ENCODE data around the gene D2HGDH.
"Not testable (repeated sequence)": the region's sequence is repeated elsewhere in the genome, so short reads cannot be mapped to it uniquely, and the experiment has no call there.

D2HGDH gene

GRCh38 chr2:241748468-241749256, 14.2 kb downstream of the D2HGDH start:
- DNase-seq (ENCODE audit: low read depth): no peak

- no peak for DNase-seq (ENCODE audit: low read depth)
Measured at GRCh38 chr2:241750076-241750840, 15.8 kb downstream of the D2HGDH start.

- no peak for DNase-seq (ENCODE audit: low read depth)
Measured at GRCh38 chr2:241751152-241751551, 16.7 kb downstream of the D2HGDH start.

GRCh38 chr2:241751776-241752175, 17.3 kb downstream of the D2HGDH start:
- no peak for DNase-seq (ENCODE audit: low read depth)

DNA sequence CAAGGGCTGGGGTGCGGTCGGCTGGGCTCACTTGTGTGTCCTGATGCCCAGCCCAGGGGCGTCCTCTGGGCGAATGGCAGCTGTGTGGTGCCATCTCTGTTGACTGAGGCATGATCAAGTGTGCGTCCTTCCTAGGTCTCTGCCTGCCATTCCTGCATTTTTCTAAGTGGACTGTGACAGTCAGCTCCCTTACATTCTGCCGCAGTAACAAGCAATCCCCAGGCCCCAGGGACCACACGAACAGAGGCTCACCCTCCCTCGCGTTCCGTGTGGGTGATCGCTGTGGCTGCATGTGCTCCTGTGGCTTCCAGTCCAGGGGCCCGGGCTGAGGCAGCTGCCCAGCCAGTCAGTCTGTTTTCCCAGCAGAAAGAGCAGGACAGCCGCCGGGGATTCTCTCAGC, 17.8 kb downstream of the D2HGDH start:
- DNase-seq (ENCODE audit: low read depth): no peak

- DNase-seq (ENCODE audit: low read depth): no peak
Measured at GRCh38 chr2:241752689-241753276, 18.4 kb downstream of the D2HGDH start.

- no peak for DNase-seq (ENCODE audit: low read depth)
Measured at GRCh38 chr2:241753493-241753892, 19.1 kb downstream of the D2HGDH start.

DNA sequence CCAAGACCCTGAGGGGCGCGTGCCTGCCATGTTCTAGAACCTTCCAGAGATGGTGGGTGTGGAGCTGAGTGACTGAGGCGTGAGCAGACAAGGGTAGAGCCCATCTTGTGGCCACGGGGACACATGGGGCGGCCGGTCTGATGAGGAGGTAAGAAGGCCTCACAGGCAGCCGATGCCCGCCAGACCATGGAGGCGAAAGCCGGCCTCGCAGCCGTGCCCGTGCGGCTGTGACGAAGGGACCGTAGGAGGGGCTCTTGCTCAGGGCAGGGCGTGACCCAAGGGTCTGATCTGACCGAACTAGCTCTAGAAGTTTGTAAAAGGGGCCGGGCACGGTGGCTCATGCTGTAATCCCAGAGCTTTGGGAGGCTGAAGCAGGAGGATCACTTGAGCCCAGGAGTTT, 19.6 kb downstream of the D2HGDH start:
- DNase-seq (ENCODE audit: low read depth): no peak

DNA sequence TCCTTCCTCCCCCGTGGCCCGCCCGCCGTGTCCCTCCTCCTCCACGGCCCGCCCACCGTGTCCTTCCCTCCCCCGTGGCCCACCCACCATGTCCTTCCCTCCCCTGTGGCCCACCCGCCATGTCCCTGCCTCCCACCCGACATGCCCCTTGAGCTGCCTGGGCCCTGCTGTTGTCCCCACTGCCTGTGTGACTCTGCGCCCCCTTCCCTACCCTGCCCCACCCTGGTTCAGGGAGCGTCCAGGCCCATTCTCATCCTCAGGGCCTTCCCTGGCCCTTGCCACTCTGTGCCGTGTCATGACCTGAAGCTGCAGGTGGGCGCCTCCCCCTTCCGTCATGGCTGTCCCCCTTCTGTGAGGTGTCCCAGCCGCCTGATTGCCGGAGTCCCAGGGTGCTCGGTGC, 20.7 kb downstream of the D2HGDH start:
- DNase-seq (ENCODE audit: low read depth): no peak

DNA sequence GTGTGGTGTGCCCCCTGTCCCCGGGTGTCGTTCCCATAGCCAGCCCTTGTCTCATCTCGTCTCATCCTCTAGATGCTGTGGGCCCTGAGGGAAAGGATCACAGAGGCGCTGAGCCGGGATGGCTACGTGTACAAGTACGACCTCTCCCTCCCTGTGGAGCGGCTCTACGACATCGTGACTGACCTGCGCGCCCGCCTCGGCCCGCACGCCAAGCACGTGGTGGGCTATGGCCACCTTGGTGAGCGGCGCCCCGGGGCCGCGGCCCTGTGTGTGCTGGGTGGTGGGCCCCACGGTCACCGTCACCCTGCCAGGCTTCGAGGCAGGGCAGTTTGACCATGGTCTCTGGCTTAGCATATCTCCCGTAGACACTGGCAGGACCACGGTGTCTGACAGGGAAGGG, 21.3 kb downstream of the D2HGDH start:
- DNase-seq (ENCODE audit: low read depth): no peak

DNA sequence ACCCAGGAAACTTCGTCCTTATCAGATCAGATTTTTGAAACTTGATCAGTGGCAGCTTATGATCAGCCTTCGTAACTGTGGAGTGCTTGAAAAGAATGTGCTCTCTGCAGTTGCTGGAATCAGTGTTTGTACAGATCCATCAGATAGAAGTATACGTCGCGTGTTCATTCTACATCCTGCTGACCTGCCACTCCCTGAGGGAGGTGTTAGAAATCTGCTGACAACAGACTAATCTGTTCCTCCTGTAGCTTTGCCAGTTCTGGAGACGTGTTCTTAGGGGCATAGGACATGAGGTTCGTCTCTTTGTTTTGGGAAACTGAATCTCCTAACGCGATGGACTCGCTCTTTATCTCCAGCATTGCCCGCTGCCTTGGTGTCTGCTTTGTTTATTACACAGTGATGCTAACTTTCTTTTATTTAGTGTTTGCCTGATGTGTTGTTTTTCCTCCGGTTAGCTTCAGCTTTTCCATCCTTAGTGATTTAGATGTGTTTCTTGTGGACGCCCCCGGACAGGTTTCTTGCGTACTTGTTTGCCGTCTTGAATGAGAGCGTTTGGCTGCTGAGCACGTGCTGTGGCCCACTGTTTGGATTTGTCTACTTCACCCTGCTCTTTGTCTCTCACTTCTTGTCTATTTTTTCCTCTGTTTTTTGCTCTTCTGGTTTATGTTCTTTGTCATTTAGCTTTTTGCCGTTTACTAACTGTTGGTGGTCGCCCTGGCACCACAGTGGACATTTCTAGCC, 24.8 kb downstream of the D2HGDH start:
- no peak for DNase-seq (ENCODE audit: low read depth)

DNA sequence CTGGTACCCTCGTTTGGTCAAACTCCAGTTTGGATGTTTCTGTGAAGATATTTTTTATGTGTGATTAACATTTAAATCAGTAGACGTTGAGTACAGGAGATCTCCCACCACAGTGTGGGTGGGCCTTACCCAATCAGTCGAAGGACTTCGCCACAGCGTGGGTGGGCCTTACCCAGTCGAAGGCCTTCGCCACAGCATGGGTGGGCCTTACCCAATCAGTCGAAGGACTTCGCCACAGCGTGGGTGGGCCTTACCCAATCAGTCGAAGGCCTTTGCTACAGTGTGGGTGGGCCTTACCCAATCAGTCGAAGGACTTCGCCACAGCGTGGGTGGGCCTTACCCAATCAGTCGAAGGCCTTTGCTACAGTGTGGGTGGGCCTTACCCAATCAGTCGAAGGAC, 25.5 kb downstream of the D2HGDH start:
- not testable (repeated sequence) for DNase-seq (ENCODE audit: low read depth)

DNA sequence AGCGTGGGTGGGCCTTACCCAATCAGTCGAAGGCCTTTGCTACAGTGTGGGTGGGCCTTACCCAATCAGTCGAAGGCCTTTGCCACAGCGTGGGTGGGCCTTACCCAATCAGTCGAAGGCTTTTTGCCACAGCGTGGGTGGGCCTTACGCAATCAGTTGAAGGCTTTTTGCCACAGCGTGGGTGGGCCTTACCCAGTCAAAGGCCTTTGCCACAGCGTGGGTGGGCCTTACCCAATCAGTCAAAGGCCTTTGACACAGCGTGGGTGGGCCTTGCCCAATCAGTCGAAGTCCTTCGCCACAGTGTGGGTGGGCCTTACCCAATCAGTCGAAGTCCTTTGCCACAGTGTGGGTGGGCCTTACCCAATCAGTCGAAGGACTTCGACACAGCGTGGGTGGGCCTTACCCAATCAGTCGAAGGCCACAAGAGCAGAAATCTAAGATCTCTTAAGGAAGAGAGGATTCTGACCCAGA, 25.9 kb downstream of the D2HGDH start:
- no peak for DNase-seq (ENCODE audit: low read depth)

DNA sequence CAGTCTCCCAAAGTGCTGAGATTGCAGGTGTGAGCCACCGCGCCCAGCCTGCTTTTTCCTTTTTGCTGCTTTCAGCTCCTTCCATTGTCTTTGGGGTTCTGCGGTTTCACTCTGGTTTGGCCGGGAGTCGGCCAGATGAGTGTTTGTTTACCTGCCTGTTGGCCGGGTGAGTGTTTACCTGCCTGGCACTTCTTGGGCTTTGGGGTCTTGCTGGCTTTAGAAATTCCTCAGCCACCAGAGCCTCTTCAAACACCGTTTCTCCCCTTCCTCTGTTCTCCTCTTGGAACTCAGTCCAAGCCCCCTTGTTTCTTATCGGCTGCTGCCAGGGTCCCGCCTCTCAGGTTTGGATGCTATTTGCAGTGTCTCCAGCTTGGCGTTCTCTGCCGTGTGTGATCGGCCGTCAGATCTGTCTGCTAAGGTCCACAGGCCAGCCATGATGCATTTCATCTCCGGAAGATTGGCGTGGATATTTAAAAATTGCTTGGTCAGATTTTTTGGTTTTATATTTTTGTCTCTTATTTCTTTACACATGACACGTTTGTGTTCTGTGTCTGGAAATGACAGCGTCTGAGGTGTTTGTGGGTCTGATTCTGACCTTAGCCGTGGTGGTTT, 28.0 kb downstream of the D2HGDH start:
- DNase-seq (ENCODE audit: low read depth): no peak

DNA sequence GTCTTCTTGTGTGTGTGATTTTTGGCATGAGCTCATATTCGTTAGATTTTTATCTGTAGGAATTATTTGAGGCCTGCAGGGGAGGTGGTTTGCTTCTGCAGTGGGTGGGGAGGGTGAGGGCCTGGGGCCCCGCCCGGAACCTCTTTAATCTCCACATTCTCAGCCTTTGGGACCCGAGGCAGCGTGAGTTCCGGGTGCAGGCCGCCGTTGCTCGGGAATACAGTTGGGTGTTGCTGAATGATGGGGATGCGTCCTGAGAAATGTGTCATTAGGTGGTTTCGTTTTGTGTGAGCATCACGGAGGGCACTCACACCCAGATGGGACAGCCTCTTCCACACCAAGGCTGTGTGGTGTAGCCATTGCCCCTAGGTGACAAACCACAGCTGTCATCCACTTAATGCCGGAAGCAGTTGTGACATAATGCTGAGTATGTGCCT, 28.5 kb downstream of the D2HGDH start:
- DNase-seq (ENCODE audit: low read depth): no peak

GRCh38 chr2:241763551-241764274, 29.3 kb downstream of the D2HGDH start:
- DNase-seq (ENCODE audit: low read depth): no peak

GRCh38 chr2:241764275-241765241, 30.1 kb downstream of the D2HGDH start:
- DNase-seq (ENCODE audit: low read depth): no peak

- no peak for DNase-seq (ENCODE audit: low read depth)
Measured at GRCh38 chr2:241767464-241768250, 33.2 kb downstream of the D2HGDH start.

- no peak for DNase-seq (ENCODE audit: low read depth)
Measured at GRCh38 chr2:241768251-241768711, 33.9 kb downstream of the D2HGDH start.

Data from fibroblast of gingiva (primary cell).